ENCODE data around the gene LDHA. TPM values are rescaled to one million over a fixed set of nuclear protein-coding genes. Genes with fewer than 3 reads are reported as not detected.

LDHA gene
- total RNA-seq, 6 donors from 2014 or later = 101 to 417 (median 275) TPM

GRCh38 chr11:18457450-18457849 is 63.1 kb downstream of the LDHA start:
- no peaks in the 10 kb centered on the region for H3K27me3 ChIP-seq
- whole genome bisulfite sequencing, 2 donors = 59 to 67% methylated on average over 3 of the region's 3 CpGs
- ATAC-seq (ENCODE audit: low FRiP score in 2 of 2) = no peak

More at GRCh38 chr11:18457450-18457849, 63.1 kb downstream of the LDHA start:
- Histone ChIP-seq H3K4me1 (no peaks in the 10 kb centered on the region), H3K36me3 (no peaks in the 10 kb centered on the region), H3K9me3 (no peaks in the 10 kb centered on the region), H3K27ac (no peak overlapping the region), H3K4me3 (no peak overlapping the region)
- no peak for TF ChIP-seq POLR2AphosphoS5 (IDR thresholded peaks at IDR 0.05)
- TF ChIP-seq POLR2A (IDR thresholded peaks at IDR 0.05) = no peak
- TF ChIP-seq CTCF (IDR thresholded peaks at IDR 0.05) = no peak
- TF ChIP-seq EP300 (IDR thresholded peaks at IDR 0.05) = no peak
- no peak for DNase-seq

Small RNA genes lying within 50 kb of the gene (small RNA-seq; reads per million reads assigned to genes)
- 0.12 to 0.99 (median 0.24) reads per million in 4 donors for gene MIR3159

Other genes with a start within 250 kb of the LDHA start
- not detected for gene MRGPRX4, start 221.7 kb upstream of the LDHA start, total RNA-seq
- gene SAA4, start 157.8 kb upstream of the LDHA start, total RNA-seq = under 1 TPM in 1 of 6 donors, not detected in 5; 0.72 TPM
- 10 to 100 TPM in 3 of 6 donors, 1 to 10 TPM in 2, not detected in 1; 2.0 to 50.3 (median 11.7) TPM for gene SAA2, start 145.9 kb upstream of the LDHA start, total RNA-seq
- 10 to 100 TPM in 5 of 6 donors, 1 to 10 TPM in 1; 9.0 to 92.5 (median 16.2) TPM for gene SAA1, start 128.3 kb upstream of the LDHA start, total RNA-seq
- gene HPS5, start 72.4 kb upstream of the LDHA start, total RNA-seq = 10 to 100 TPM; 18.6 to 40.9 (median 31.1) TPM
- 10 to 100 TPM; 22.8 to 52.7 (median 39.3) TPM for gene GTF2H1, start 72.0 kb upstream of the LDHA start, total RNA-seq
- gene LDHC, start 17.8 kb downstream of the LDHA start, total RNA-seq = not detected
- not detected for gene LDHAL6A, start 61.3 kb downstream of the LDHA start, total RNA-seq
- 10 to 100 TPM; 40.9 to 77.2 (median 56.8) TPM for gene TSG101, start 132.4 kb downstream of the LDHA start, total RNA-seq
- gene UEVLD, start 194.2 kb downstream of the LDHA start, total RNA-seq = 10 to 100 TPM; 10.3 to 26.0 (median 19.1) TPM
- 1 to 10 TPM in 3 of 6 donors, under 1 TPM in 1, not detected in 2; 0.76 to 6.0 (median 1.8) TPM for gene MISFA, start 205.2 kb downstream of the LDHA start, total RNA-seq
- gene SPTY2D1, start 239.8 kb downstream of the LDHA start, total RNA-seq = 10 to 100 TPM in 5 of 6 donors, 1 to 10 TPM in 1; 10.0 to 25.5 (median 18.6) TPM

All from upper lobe of left lung (tissue), 6 donors.